Keratinocyte (primary cell): Measurements from ENCODE around the gene MDFI. TPM values are rescaled to one million over a fixed set of nuclear protein-coding genes. Genes with fewer than 3 reads are reported as not detected.

Experiments used
- DNase-seq: peaks from one replicate; pipeline ENCODE4 v3.0.0-alpha.2; 2011; ENCODE audit warnings: low read depth, missing footprints, low spot score
- FAIRE-seq: peaks from 2 replicates; lab custom pipeline; 2011; peaks lifted over from hg19 to GRCh38; lab: Jason Lieb, UNC
- H2AFZ ChIP-seq: 2 replicates; pipeline ENCODE4 v1.6.0; 2012; ENCODE audit warnings: low read length, control low read depth, inconsistent platforms; ENCODE audit not compliant: control insufficient read depth
- H3K27ac ChIP-seq: 2 replicates; pipeline ENCODE4 v1.5.1; 2011; ENCODE audit warnings: low read length; ENCODE audit not compliant: control insufficient read depth, insufficient read depth
- H3K27me3 ChIP-seq: 3 replicates; pipeline ENCODE4 v1.6.0; 2011; ENCODE audit warnings: low read length; ENCODE audit not compliant: control insufficient read depth, insufficient read depth; ENCODE audit errors: extremely low read depth
- H3K36me3 ChIP-seq, 2 experiments: 2 replicates in 1 of 2; 3 replicates in 1 of 2; pipeline ENCODE4 v1.5.1; 2011; ENCODE audit warnings: low read length in 2 of 2, mild to moderate bottlenecking in 1 of 2; ENCODE audit not compliant: control insufficient read depth in 2 of 2, insufficient read depth in 2 of 2; ENCODE audit errors: extremely low read depth in 1 of 2
- H3K4me1 ChIP-seq: 3 replicates; pipeline ENCODE4 v1.5.1; 2011; ENCODE audit warnings: low read length; ENCODE audit not compliant: control insufficient read depth, insufficient read depth; ENCODE audit errors: extremely low read depth
- H3K4me2 ChIP-seq: 3 replicates; pipeline ENCODE4 v1.6.0; 2011; ENCODE audit warnings: low read depth, low read length; ENCODE audit not compliant: control insufficient read depth, insufficient read depth; ENCODE audit errors: extremely low read depth
- H3K4me3 ChIP-seq, 3 experiments: fragments of 200-600 bp in 1 of 3; sonication (generic) in 1 of 3; 2 replicates in 2 of 3; 3 replicates in 1 of 3; pipeline ENCODE4 v1.5.1; 2011 to 2016; ENCODE audit warnings: low read length in 3 of 3, mild to moderate bottlenecking in 3 of 3, control low read depth in 2 of 3, inconsistent platforms in 1 of 3, low read depth in 1 of 3, mixed read lengths in 1 of 3, mixed run types in 1 of 3, moderate library complexity in 1 of 3; ENCODE audit not compliant: control insufficient read depth in 2 of 3, insufficient read depth in 2 of 3; ENCODE audit errors: extremely low read depth in 1 of 3
- H3K79me2 ChIP-seq: 2 replicates; pipeline ENCODE4 v1.6.0; 2012; ENCODE audit warnings: low read length; ENCODE audit not compliant: control insufficient read depth, insufficient read depth
- H3K9ac ChIP-seq: 3 replicates; pipeline ENCODE4 v1.6.0; 2011; ENCODE audit warnings: low read length; ENCODE audit not compliant: control insufficient read depth, insufficient read depth; ENCODE audit errors: extremely low read depth
- H3K9me1 ChIP-seq: 3 replicates; pipeline ENCODE4 v1.6.0; 2011; ENCODE audit warnings: low read length; ENCODE audit not compliant: control insufficient read depth, insufficient read depth; ENCODE audit errors: extremely low read depth
- H3K9me3 ChIP-seq: 2 replicates; pipeline ENCODE4 v1.5.1; 2012; ENCODE audit warnings: low read depth, low read length; ENCODE audit not compliant: control insufficient read depth
- H4K20me1 ChIP-seq: 3 replicates; pipeline ENCODE4 v1.6.0; 2011; ENCODE audit warnings: low read length; ENCODE audit not compliant: control insufficient read depth, insufficient read depth; ENCODE audit errors: extremely low read depth
- CTCF ChIP-seq, 3 experiments: IDR thresholded peaks in 1 of 3; conservative IDR thresholded peaks in 1 of 3; optimal IDR thresholded peaks in 1 of 3; 2 replicates in 2 of 3; 3 replicates in 1 of 3; pipeline versions ENCODE3 to v1.5.1; 2011; ENCODE audit warnings: low read length in 3 of 3, mild to moderate bottlenecking in 3 of 3, moderate library complexity in 2 of 3, control low read depth in 1 of 3, inconsistent platforms in 1 of 3; ENCODE audit not compliant: insufficient read depth in 2 of 3; ENCODE audit errors: extremely low read depth in 1 of 3
- EZH2 ChIP-seq: IDR thresholded peaks from one replicate; pipeline ENCODE4 v1.6.1; 2012; ENCODE audit warnings: inconsistent platforms, mild to moderate bottlenecking, low read length, moderate library complexity
- dilution Hi-C: fragments of 300-500 bp; cut with MboI; formaldehyde crosslinking; loops from one replicate; pipeline ENCODE4 v1.7.0; 2020; ENCODE audit warnings: low sequenced_read_pairs; ENCODE audit not compliant: extremely low pct_ligation_motif_present
- polyA plus RNA-seq, 5 experiments: library from polyadenylated mRNA; depleted of rRNA in 3 of 5; stranded (reverse) in 3 of 5; stranded (forward) in 1 of 5; unstranded in 1 of 5; fragments of >200 nt; gene quantifications; 1 replicate in 1 of 5; 2 replicates in 3 of 5; 3 replicates in 1 of 5; pipeline versions ENCODE4 v1.2.1 to v1.2.3, GENCODE V29; 2011 to 2012; ENCODE audit warnings: missing spikeins in 2 of 5, low read depth in 1 of 5, low replicate concordance in 1 of 5

The MDFI gene
- polyA plus RNA-seq, 1 donor (not counting 4 experiments of a cell fraction or from before 2014, with no cell fraction given), result 60.1 TPM

- Histone ChIP-seq H3K79me2 (peaks cover 57% of the 10 kb centered on the region), H3K36me3 (peaks cover 14 to 33% of the 10 kb centered on the region in 2 experiments), H3K27ac (no peak overlapping the region), H3K9me3 (no peaks in the 10 kb centered on the region), H3K4me1 (peaks cover 50% of the 10 kb centered on the region), H2AFZ (no peak overlapping the region), H3K27me3 (no peaks in the 10 kb centered on the region), H3K4me2 (no peak overlapping the region), H4K20me1 (peaks cover 11% of the 10 kb centered on the region), H3K9ac (no peak overlapping the region), H3K9me1 (peaks cover 5% of the 10 kb centered on the region), H3K4me3 (no peak overlapping the region)
- no peak for FAIRE-seq
- DNase-seq, result no peak
- dilution Hi-C loops, result no loop called here
- TF ChIP-seq CTCF (optimal IDR thresholded peaks at IDR 0.05 in 1 of 3, IDR thresholded peaks at IDR 0.05 in 1 of 3, conservative IDR thresholded peaks at IDR 0.05 in 1 of 3; ENCODE audit: extremely low read depth in 1 of 3, insufficient read depth in 2 of 3, low read length in 3 of 3) (no peak), EZH2 (no peak)
Observed at GRCh38 chr6:41640426-41640825, 2.2 kb downstream of the MDFI start.

- Histone ChIP-seq H3K4me1 (peaks cover 40% of the 10 kb centered on the region), H3K4me3 (no peak overlapping the region), H3K36me3 (peaks cover 24 to 43% of the 10 kb centered on the region in 2 experiments), H4K20me1 (peaks cover 15% of the 10 kb centered on the region), H3K9me3 (no peaks in the 10 kb centered on the region), H2AFZ (no peak overlapping the region), H3K27me3 (no peaks in the 10 kb centered on the region), H3K9me1 (peaks cover 5% of the 10 kb centered on the region), H3K27ac (no peak overlapping the region), H3K79me2 (peaks cover 66% of the 10 kb centered on the region), H3K9ac (no peak overlapping the region), H3K4me2 (no peak overlapping the region)
- FAIRE-seq, result no peak
- TF ChIP-seq CTCF (optimal IDR thresholded peaks at IDR 0.05 in 1 of 3, IDR thresholded peaks at IDR 0.05 in 1 of 3, conservative IDR thresholded peaks at IDR 0.05 in 1 of 3; ENCODE audit: extremely low read depth in 1 of 3, insufficient read depth in 2 of 3, low read length in 3 of 3), result no peak
- TF ChIP-seq EZH2, result no peak
- no peak for DNase-seq
- dilution Hi-C loops, result no loop called here
Observed at GRCh38 chr6:41641352-41641925, 3.2 kb downstream of the MDFI start.
